WI38 (cell line): ENCODE measurements around the gene ZDHHC22.

Source experiments
- H3K4me3 ChIP-seq: 2 replicates; pipeline ENCODE4 v1.5.1; 2011; ENCODE audit warnings: low read depth, mild to moderate bottlenecking, control low read depth, low read length
- TF ChIP-seq, protein P1 (sequence below): IDR thresholded peaks from 2 replicates; pipeline ENCODE4 v1.5.1; 2012; ENCODE audit warnings: low read depth, mild to moderate bottlenecking, control low read depth, low read length

ZDHHC22 gene

DNA sequence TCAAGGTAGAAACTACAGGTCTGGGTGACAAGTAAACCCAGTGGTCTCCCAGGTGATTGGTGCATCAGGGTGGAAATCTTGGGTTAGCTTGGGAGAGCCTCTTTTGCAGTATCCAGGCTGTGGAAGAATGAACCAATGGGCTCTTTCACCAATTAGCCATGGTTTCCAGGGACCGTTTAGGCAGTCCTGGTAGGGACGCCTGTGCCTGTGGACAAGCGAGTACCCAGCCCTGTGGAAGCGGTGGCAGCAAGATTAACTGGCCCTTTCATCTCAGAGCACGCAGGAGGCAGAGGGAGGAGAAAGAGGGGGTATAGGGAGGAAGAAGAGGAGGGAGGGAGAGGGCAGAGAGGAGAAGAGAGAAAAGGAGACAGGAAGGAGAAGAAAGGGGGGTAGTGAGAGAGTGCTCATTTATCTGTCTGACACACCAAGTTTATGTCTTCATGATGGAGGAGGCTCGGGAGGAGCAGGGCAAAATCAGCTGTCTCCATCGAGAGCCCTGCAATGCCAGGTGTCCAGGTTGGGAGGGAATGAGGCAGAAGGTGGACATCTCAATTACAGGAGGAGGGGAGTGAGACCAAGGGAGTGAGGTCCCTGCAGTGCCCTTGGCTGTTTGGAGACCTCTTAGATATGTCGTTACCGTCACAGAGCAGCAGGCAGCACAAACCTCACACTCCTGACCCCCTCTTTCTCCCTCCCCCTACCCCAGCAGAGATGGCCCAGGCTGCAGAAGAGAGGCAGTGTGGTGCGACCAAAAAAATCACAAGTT lies 4.6 kb upstream of the ZDHHC22 start:
- H3K4me3 ChIP-seq = no peak overlapping the region
- TF ChIP-seq, protein P1, sequence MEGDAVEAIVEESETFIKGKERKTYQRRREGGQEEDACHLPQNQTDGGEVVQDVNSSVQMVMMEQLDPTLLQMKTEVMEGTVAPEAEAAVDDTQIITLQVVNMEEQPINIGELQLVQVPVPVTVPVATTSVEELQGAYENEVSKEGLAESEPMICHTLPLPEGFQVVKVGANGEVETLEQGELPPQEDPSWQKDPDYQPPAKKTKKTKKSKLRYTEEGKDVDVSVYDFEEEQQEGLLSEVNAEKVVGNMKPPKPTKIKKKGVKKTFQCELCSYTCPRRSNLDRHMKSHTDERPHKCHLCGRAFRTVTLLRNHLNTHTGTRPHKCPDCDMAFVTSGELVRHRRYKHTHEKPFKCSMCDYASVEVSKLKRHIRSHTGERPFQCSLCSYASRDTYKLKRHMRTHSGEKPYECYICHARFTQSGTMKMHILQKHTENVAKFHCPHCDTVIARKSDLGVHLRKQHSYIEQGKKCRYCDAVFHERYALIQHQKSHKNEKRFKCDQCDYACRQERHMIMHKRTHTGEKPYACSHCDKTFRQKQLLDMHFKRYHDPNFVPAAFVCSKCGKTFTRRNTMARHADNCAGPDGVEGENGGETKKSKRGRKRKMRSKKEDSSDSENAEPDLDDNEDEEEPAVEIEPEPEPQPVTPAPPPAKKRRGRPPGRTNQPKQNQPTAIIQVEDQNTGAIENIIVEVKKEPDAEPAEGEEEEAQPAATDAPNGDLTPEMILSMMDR = no peak

DNA sequence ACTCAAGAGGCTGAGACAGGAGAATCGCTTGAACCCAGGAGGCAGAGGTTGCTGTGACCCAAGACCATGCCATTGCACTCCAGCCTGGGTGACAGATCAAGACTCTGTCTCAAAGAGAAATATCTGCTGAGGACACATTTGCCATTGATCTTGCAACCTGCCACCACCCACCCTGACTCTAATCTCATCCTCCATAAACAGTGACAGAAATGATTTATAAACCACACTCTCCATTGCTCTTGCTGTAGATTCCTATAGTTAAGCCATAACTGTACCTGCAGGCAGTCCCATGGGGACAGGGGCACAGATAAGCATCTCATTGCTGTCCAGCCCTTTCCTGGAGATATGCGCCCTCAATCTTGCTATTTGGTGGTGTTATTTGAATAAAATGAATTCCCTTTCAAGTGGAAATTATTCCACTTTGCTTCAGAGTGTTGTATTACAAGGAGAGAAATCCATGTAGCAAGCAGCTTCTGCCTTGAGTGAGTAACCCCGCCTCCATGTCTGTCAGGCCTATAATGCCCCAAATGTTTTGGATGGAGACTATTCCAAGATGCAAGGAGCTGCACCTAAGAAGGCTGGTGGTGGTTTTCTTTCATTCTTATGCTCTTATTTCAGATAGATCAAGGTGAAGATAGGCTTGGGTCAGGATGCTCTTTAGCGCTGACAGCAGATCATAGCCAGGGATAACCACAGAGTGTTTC lies 3.0 kb upstream of the ZDHHC22 start:
- TF ChIP-seq, protein P1 = no peak
- H3K4me3 ChIP-seq = no peak overlapping the region

GRCh38 chr14:77143071-77143470 lies 1.5 kb upstream of the ZDHHC22 start:
- TF ChIP-seq, protein P1 = no peak
- no peak overlapping the region for H3K4me3 ChIP-seq

GRCh38 chr14:77142005-77142800 lies 612 bp upstream of the ZDHHC22 start:
- H3K4me3 ChIP-seq = no peak overlapping the region
- TF ChIP-seq, protein P1 = no peak

GRCh38 chr14:77140359-77141213 lies 1.0 kb downstream of the ZDHHC22 start:
- TF ChIP-seq, protein P1 = no peak
- H3K4me3 ChIP-seq = no peak overlapping the region

- TF ChIP-seq, protein P1 = peak; percentile 31; the same call in 1 of the 2 replicates
These were observed 1.8 kb downstream of the ZDHHC22 start for GRCh38 chr14:77139540-77140358.

More at GRCh38 chr14:77139540-77140358, 1.8 kb downstream of the ZDHHC22 start:
- no peak overlapping the region for H3K4me3 ChIP-seq
